HCT116 (cell line): ENCODE data around the gene DNM3. TPM values are rescaled to one million over a fixed set of nuclear protein-coding genes. Genes with fewer than 3 reads are reported as not detected.

Experiments used
- ATAC-seq: fragments of 200-7000 bp; cut with Tn5 transposase; 2 replicates; pipeline ENCODE4 v1.9.1; 2020; ENCODE audit warnings: mild to moderate bottlenecking, moderate library complexity
- BruUV-seq: library from RNA; stranded (reverse); fragments of 400-500 nt; replicated peaks from 2 replicates; lab custom pipeline; 2021; lab: Mats Ljungman, UMichigan
- CTCF ChIA-PET: fragments of 300-600 bp; sonication (Branson Sonifier 250); formaldehyde crosslinking; loops from one replicate; lab custom pipeline; 2021; ENCODE audit warnings: antibody characterized with exemption; lab: Charles Lee
- POLR2A ChIA-PET: fragments of 300-600, 350-600 bp; sonication (Branson Sonifier 250); formaldehyde crosslinking; loops from one replicate; lab custom pipeline; 2021; ENCODE audit warnings: antibody characterized with exemption; lab: Charles Lee
- RAD21 ChIA-PET, 2 experiments: fragments of 300-600 bp; sonication (Branson Sonifier 250); formaldehyde crosslinking; loops; one replicate each; lab custom pipeline; 2023; ENCODE audit warnings: low total read pairs in 2 of 2; ENCODE audit not compliant: uncharacterized antibody in 2 of 2, unreplicated experiment in 2 of 2, low non-redundant PET in 1 of 2; lab: Charles Lee
- DNase-seq: peaks from one replicate; pipeline ENCODE4 v3.0.0-alpha.2; 2010; ENCODE audit warnings: low read depth, low spot score
- H2AFZ ChIP-seq: fragments of 200-600 bp; shearing (Covaris generic), sonication (generic); 2 replicates; pipeline ENCODE4 v1.6.1; 2017; ENCODE audit warnings: low read depth, mixed run types, mixed read lengths, antibody characterized with exemption, low read length; ENCODE audit not compliant: poor library complexity, severe bottlenecking
- H3K27ac ChIP-seq: 2 replicates; pipeline ENCODE4 v1.5.1; 2012; ENCODE audit warnings: low read depth, low read length
- H3K27me3 ChIP-seq: fragments of 200-600 bp; sonication (generic); 2 replicates; pipeline ENCODE4 v1.6.1; 2016; ENCODE audit warnings: mixed run types, low read length, mixed read lengths; ENCODE audit not compliant: insufficient read depth
- H3K36me3 ChIP-seq, 2 experiments: fragments of 200-500 bp in 1 of 2; fragments of 200-600 bp in 1 of 2; sonication (Bioruptor generic) in 1 of 2; sonication (generic) in 1 of 2; 2 replicates each; pipeline versions ENCODE4 v1.5.1 to v1.6.1; 2014 to 2016; ENCODE audit warnings: low read length in 2 of 2, inconsistent platforms in 1 of 2, mixed read lengths in 1 of 2, mixed run types in 1 of 2; ENCODE audit not compliant: insufficient read depth in 2 of 2, control insufficient read depth in 1 of 2
- H3K4me1 ChIP-seq, 2 experiments: fragments of 200-600 bp in 1 of 2; sonication (generic) in 1 of 2; 2 replicates each; pipeline versions ENCODE4 v1.5.1 to v1.6.1; 2012 to 2017; ENCODE audit warnings: low read length in 2 of 2, inconsistent platforms in 1 of 2, mild to moderate bottlenecking in 1 of 2, mixed read lengths in 1 of 2, mixed run types in 1 of 2, moderate library complexity in 1 of 2; ENCODE audit not compliant: insufficient read depth in 2 of 2, control insufficient read depth in 1 of 2
- H3K4me2 ChIP-seq: fragments of 200-600 bp; sonication (generic); 2 replicates; pipeline ENCODE4 v1.6.1; 2017; ENCODE audit warnings: mixed run types, low read length, mixed read lengths
- H3K4me3 ChIP-seq, 2 experiments: fragments of 200-600 bp in 1 of 2; sonication (generic) in 1 of 2; replicated peaks in 1 of 2; 2 replicates each; pipeline ENCODE4 v1.5.1; 2011 to 2016; ENCODE audit warnings: low read length in 2 of 2, control low read depth in 1 of 2, low read depth in 1 of 2, mild to moderate bottlenecking in 1 of 2, mixed read lengths in 1 of 2, mixed run types in 1 of 2
- H3K79me2 ChIP-seq: fragments of 200-600 bp; sonication (generic); 2 replicates; pipeline ENCODE4 v1.6.1; 2017; ENCODE audit warnings: mild to moderate bottlenecking, mixed run types, low read length, moderate library complexity, mixed read lengths; ENCODE audit not compliant: insufficient read depth
- H3K9ac ChIP-seq: fragments of 200-600 bp; sonication (generic); 2 replicates; pipeline ENCODE4 v1.6.1; 2016; ENCODE audit warnings: low read length, mixed read lengths
- H3K9me2 ChIP-seq: fragments of 200-600 bp; sonication (generic), shearing (Covaris generic); 2 replicates; pipeline ENCODE4 v1.6.1; 2017; ENCODE audit warnings: mixed run types, mild to moderate bottlenecking, moderate library complexity; ENCODE audit not compliant: insufficient read depth
- H3K9me3 ChIP-seq, 2 experiments: fragments of 200-500 bp in 1 of 2; fragments of 200-600 bp in 1 of 2; sonication (Bioruptor generic) in 1 of 2; sonication (generic) in 1 of 2; 2 replicates each; pipeline ENCODE4 v1.6.1; 2014 to 2017; ENCODE audit warnings: low read length in 2 of 2, mixed read lengths in 2 of 2, inconsistent platforms in 1 of 2, low read depth in 1 of 2, mild to moderate bottlenecking in 1 of 2, mixed run types in 1 of 2, moderate library complexity in 1 of 2; ENCODE audit not compliant: control insufficient read depth in 1 of 2, insufficient read depth in 1 of 2
- H4K20me1 ChIP-seq: fragments of 200-600 bp; sonication (generic), shearing (Covaris generic); 2 replicates; pipeline ENCODE4 v1.6.1; 2017; ENCODE audit warnings: mixed run types, mild to moderate bottlenecking, moderate library complexity; ENCODE audit not compliant: insufficient read depth
- CEBPB ChIP-seq: IDR thresholded peaks from 2 replicates; pipeline ENCODE4 v1.6.1; 2012; ENCODE audit warnings: low read depth
- EGR1 ChIP-seq: IDR thresholded peaks from 2 replicates; pipeline ENCODE4 v1.6.1; 2012; ENCODE audit warnings: low read depth
- FOSL1 ChIP-seq: IDR thresholded peaks from 2 replicates; pipeline ENCODE4 v1.6.1; 2012; ENCODE audit warnings: low read depth
- MAX ChIP-seq: IDR thresholded peaks from 2 replicates; pipeline ENCODE4 v1.6.1; 2012
- RAD21 ChIP-seq: IDR thresholded peaks from 2 replicates; pipeline ENCODE4 v1.6.1; 2012; ENCODE audit warnings: low read depth, mild to moderate bottlenecking
- SIN3A ChIP-seq: IDR thresholded peaks from 2 replicates; pipeline ENCODE4 v1.6.1; 2012; ENCODE audit warnings: low read depth
- SRF ChIP-seq: IDR thresholded peaks from 2 replicates; pipeline ENCODE4 v1.6.1; 2012; ENCODE audit warnings: low read depth
- TCF7L2 ChIP-seq: IDR thresholded peaks from 2 replicates; pipeline ENCODE4 v1.7.0; 2011; ENCODE audit warnings: borderline replicate concordance, inconsistent platforms; ENCODE audit not compliant: insufficient read depth, insufficient read length; ENCODE audit errors: extremely low read depth
- YY1 ChIP-seq: IDR thresholded peaks from 2 replicates; pipeline ENCODE4 v1.6.1; 2011; ENCODE audit warnings: low read length, low read depth, moderate library complexity, mild to moderate bottlenecking; ENCODE audit not compliant: insufficient replicate concordance; ENCODE audit errors: extremely low read depth
- ZFX ChIP-seq: fragments of 450-650 bp; IDR thresholded peaks from 2 replicates; pipeline ENCODE4 v1.6.1; 2017
- ZNF274 ChIP-seq: fragments of 200-500 bp; sonication (Bioruptor generic); IDR thresholded peaks from 2 replicates; pipeline ENCODE4 v1.6.1; 2014; ENCODE audit warnings: mild to moderate bottlenecking, low read depth, low read length, inconsistent platforms
- intact Hi-C: fragments of 100-400 bp; cut with micrococcal nuclease; formaldehyde crosslinking; loops from 2 replicates; pipeline ENCODE4 v1.10.0; 2022
- total RNA-seq: library from RNA; stranded (reverse); gene quantifications from one replicate; pipeline ENCODE4 v1.2.1, GENCODE V29; 2021; ENCODE audit not compliant: unreplicated experiment

DNM3 gene
- total RNA-seq, 1 experiment from 2014 or later: 3.1 TPM

DNA sequence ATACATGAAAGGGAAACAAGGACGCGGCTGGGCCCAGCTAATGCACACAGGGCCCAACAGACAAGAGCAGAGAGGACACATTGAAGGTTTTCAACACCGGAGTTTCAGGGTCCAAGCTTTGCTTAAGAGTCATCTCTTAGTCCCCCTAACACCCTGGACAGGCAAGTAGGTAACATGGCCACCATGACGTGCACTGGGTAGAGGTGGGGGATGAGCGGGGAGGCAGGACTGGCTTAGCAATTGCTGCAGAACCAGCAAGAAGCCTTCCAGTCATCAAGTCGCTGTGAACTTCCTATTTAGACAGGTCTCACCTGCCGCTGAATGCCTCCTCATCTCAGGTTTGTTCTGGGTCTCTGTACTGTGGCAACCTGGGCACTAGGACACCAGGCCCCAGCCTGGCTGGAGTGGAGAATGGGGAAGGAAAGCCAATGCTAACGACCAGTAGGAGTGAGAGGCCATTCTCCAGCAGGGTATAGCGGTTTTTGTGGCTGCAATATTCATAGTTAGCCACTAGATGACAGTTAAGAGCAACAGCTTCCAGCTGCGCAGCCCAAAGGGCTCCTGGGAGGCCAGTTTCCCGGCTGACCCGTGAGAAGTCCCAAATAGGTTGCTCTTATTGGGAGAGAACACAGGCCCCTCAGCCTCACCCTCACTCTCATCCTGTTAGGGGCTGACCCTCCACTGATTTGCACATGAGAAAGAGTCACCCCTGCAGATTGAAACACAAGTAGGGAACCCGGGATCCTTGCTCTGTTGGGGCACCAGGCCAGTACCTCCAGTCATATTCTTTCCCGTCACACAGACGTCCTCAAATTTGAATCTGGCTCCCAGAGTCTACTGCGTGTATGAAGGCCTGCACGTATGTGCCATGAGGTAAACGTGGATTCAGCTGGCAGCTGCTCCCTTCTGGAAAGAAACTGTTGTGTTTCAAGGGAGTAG, 608.6 kb downstream of the DNM3 start (continued):
- TF ChIP-seq ZFX (peak; percentile 36; the same call in 1 of the 2 replicates), SIN3A (no peak), CEBPB (no peak), EGR1 (no peak)

- CTCF ChIA-PET: interaction anchor here (0.7 to 3.3 kb wide), 4 partner anchors 9 to 448 kb away, joined by 3 to 24 read pairs (median 4); no protein-coding TSS in a partner anchor
- POLR2A ChIA-PET: no interaction called here
- DNase-seq: no peak
- H2AFZ ChIP-seq: peak overlapping the region; percentile 70
- RAD21 ChIA-PET: interaction anchor here in 1 of 2 experiments (1.2 kb wide), 1 partner anchor 465 kb away, joined by 3 read pairs; no protein-coding TSS in a partner anchor
- H3K36me3 ChIP-seq: no peaks in the 10 kb centered on the region
- peaks cover 0 to 20% of the 10 kb centered on the region in 2 experiments; a peak in 2 of 4 replicates for H3K4me1 ChIP-seq
- TF ChIP-seq MAX (no peak), TCF7L2 (no peak), ZNF274 (no peak), SRF (no peak), RAD21 (no peak), FOSL1 (no peak), YY1 (no peak)
- no peak overlapping the region for H3K27ac ChIP-seq
- intact Hi-C loops: loop anchor here (1.0 to 2.0 kb wide), 2 partner anchors 82 to 269 kb away; partner anchors contain the start of gene SUCO
- no peak overlapping the region for H3K9ac ChIP-seq
- no peaks in the 10 kb centered on the region for H3K9me2 ChIP-seq
- H3K27me3 ChIP-seq: no peaks in the 10 kb centered on the region
- no peaks in the 10 kb centered on the region for H4K20me1 ChIP-seq
- no TSS peak for BruUV-seq
- H3K9me3 ChIP-seq: no peaks in the 10 kb centered on the region
- no peak overlapping the region for H3K4me3 ChIP-seq
- no peaks in the 10 kb centered on the region for H3K79me2 ChIP-seq
- H3K4me2 ChIP-seq: peak overlapping the region; percentile 5; the same call in 1 of the 2 replicates
- peak; percentile 4; the same call in 1 of the 2 replicates for ATAC-seq
Measured at GRCh38 chr1:172450524-172450885, 609.2 kb downstream of the DNM3 start.
